Testis (tissue), 2 donors: ENCODE measurements around the gene SPECC1L.

Experiments
- CTCF ChIP-seq, 3 experiments: fragments of 450-650 bp in 2 of 3; fragments of 200-600 bp in 1 of 3; sonication (generic) in 1 of 3; IDR thresholded peaks; one replicate each; pipeline ENCODE4 v1.5.1; 2016 to 2019; ENCODE audit warnings: antibody characterized with exemption in 3 of 3, mild to moderate bottlenecking in 2 of 3, moderate library complexity in 1 of 3
- POLR2A ChIP-seq: fragments of 450-650 bp; IDR thresholded peaks from one replicate; pipeline ENCODE4 v1.6.1; 2017; ENCODE audit warnings: antibody characterized with exemption, mild to moderate bottlenecking, moderate library complexity

GRCh38 chr22:24423519-24424000 lies 152.9 kb downstream of the SPECC1L start:
- TF ChIP-seq CTCF (IDR thresholded peaks at IDR 0.05) (peak; percentile 87 to 98 (median 90)), POLR2A (no peak)
